Uterus (tissue), 4 donors: Measurements from ENCODE around the gene ADORA3. TPM values are rescaled to one million over a fixed set of nuclear protein-coding genes. Genes with fewer than 3 reads are reported as not detected.

ENCODE experiments used
- DNase-seq, 2 donors: peaks; one replicate each; pipeline ENCODE4 v3.0.0-alpha.2; 2019 to 2020
- H3K27ac ChIP-seq, 2 donors: fragments of 200-600 bp; sonication (generic); 1 replicate in 1 of 2; 2 replicates in 1 of 2; pipeline ENCODE4 v1.5.1; 2016 to 2018
- H3K27me3 ChIP-seq, 2 donors: fragments of 200-600 bp; sonication (generic); one replicate each; pipeline ENCODE4 v1.5.1; 2018 to 2019; ENCODE audit warnings: control low read depth in 1 of 2
- H3K36me3 ChIP-seq, 2 donors: fragments of 200-600 bp; sonication (generic); one replicate each; pipeline ENCODE4 v1.5.1; 2019; ENCODE audit warnings: control low read depth in 1 of 2
- H3K4me1 ChIP-seq, 2 donors: fragments of 200-600 bp; sonication (generic); one replicate each; pipeline ENCODE4 v1.5.1; 2018 to 2019; ENCODE audit warnings: control low read depth in 1 of 2
- H3K4me3 ChIP-seq, 2 donors: fragments of 200-600 bp; sonication (generic); 1 replicate in 1 of 2; 2 replicates in 1 of 2; pipeline ENCODE4 v1.5.1; 2018 to 2019; ENCODE audit warnings: mild to moderate bottlenecking in 1 of 2
- H3K9me3 ChIP-seq, 2 donors: fragments of 200-600 bp; sonication (generic); one replicate each; pipeline ENCODE4 v1.5.1; 2019; ENCODE audit warnings: control low read depth in 1 of 2
- POLR2A ChIP-seq, 2 donors: fragments of 450-650 bp; IDR thresholded peaks; one replicate each; pipeline ENCODE4 v1.6.1; 2016; ENCODE audit warnings: antibody characterized with exemption in 2 of 2, mild to moderate bottlenecking in 1 of 2, moderate library complexity in 1 of 2
- intact Hi-C: fragments of 100-400 bp; cut with DNase I; formaldehyde crosslinking; loops from one replicate; pipeline ENCODE4 v1.15.1; 2023; ENCODE audit warnings: low total_unique reads
- total RNA-seq, 4 donors: library from RNA; depleted of rRNA in 3 of 4; stranded (reverse); fragments of >200 nt in 3 of 4; gene quantifications; one replicate each; pipeline versions ENCODE4 v1.1.0 to v1.2.4, GENCODE V29; 2014 to 2023
- TF ChIP-seq, protein P1 (sequence below), 4 experiments: fragments of 200-600 bp in 2 of 4; fragments of 450-650 bp in 2 of 4; sonication (generic) in 2 of 4; IDR thresholded peaks; one replicate each; pipeline ENCODE4 v1.5.1; 2016 to 2019; ENCODE audit warnings: antibody characterized with exemption in 4 of 4, mild to moderate bottlenecking in 2 of 4, moderate library complexity in 1 of 4
- donor health status: DM: yes; HTN: yes; CAD: no.

ADORA3 gene
- total RNA-seq, 4 donors from 2014 or later = 0.59 to 13.6 (median 1.7) TPM

DNA sequence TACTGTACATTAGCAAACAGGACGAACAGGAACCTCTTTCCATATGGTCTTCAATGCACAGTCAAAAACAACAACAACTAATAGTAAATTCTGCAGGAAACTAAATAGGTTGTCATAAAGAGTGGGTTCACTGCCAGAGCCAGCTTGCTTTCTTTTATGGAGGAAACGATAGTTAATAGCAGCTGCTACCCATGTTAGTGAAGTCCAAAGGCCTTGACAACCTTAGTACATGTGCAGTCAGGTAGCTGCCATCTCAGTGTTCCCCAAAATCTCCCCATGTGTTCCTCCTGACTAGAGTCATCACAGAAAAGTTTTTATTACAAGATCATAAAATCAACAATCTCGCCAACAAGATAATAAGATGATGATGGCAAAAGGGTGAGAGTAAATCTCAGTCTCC, 16.6 kb upstream of the ADORA3 start:
- Histone ChIP-seq H3K4me3 (no peak overlapping the region), H3K9me3 (no peaks in the 10 kb centered on the region), H3K4me1 (peaks cover 0 to 10% of the 10 kb centered on the region in 2 donors), H3K36me3 (no peaks in the 10 kb centered on the region), H3K27ac (no peak overlapping the region), H3K27me3 (no peaks in the 10 kb centered on the region)
- no peak for DNase-seq
- intact Hi-C loops = no loop called here
- TF ChIP-seq, protein P1, sequence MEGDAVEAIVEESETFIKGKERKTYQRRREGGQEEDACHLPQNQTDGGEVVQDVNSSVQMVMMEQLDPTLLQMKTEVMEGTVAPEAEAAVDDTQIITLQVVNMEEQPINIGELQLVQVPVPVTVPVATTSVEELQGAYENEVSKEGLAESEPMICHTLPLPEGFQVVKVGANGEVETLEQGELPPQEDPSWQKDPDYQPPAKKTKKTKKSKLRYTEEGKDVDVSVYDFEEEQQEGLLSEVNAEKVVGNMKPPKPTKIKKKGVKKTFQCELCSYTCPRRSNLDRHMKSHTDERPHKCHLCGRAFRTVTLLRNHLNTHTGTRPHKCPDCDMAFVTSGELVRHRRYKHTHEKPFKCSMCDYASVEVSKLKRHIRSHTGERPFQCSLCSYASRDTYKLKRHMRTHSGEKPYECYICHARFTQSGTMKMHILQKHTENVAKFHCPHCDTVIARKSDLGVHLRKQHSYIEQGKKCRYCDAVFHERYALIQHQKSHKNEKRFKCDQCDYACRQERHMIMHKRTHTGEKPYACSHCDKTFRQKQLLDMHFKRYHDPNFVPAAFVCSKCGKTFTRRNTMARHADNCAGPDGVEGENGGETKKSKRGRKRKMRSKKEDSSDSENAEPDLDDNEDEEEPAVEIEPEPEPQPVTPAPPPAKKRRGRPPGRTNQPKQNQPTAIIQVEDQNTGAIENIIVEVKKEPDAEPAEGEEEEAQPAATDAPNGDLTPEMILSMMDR (IDR thresholded peaks at IDR 0.05) = no peak
- TF ChIP-seq POLR2A (IDR thresholded peaks at IDR 0.05) = no peak

DNA sequence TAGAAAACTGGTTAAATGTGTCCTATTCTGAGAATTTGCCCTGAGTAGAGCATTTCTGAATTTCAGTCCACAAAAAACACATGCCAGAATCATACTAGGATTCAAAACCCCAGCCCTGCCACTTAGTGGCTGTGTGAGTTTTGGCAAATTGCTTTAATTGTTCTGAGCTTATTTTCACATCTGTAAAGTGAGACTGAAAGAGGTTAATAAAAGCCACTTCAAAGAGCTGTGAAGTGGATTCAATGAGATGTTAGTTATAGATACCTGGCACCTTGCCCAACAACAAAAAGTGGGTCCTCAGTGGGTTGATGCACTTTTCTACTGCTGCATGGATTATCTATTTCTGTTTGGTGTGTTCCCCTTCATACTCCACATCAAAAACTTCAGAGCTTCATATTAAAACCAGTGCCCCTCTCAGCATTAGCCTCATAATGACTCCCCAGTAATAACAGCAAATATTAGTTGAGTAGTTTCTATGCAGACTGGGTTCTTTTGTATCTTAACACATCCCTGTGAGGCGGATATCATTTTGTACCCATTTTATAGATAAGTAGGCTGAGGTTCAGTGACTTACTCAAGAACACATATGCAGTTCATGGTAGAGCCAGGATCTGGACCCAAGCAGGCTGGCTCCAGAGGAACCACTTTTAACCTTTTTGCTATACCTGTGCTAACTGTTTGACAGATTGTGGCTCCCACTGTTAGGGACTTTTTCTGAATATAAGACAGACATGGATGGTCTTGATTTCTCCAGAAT, 14.2 kb upstream of the ADORA3 start:
- no peak for DNase-seq
- H3K27ac ChIP-seq = no peak overlapping the region
- intact Hi-C loops = no loop called here
- H3K4me1 ChIP-seq = peaks cover 0 to 10% of the 10 kb centered on the region in 2 donors
- no peak for TF ChIP-seq POLR2A (IDR thresholded peaks at IDR 0.05)
- TF ChIP-seq, protein P1 (IDR thresholded peaks at IDR 0.05) = no peak
- no peaks in the 10 kb centered on the region for H3K27me3 ChIP-seq
- H3K36me3 ChIP-seq = no peaks in the 10 kb centered on the region
- H3K4me3 ChIP-seq = no peak overlapping the region
- no peaks in the 10 kb centered on the region for H3K9me3 ChIP-seq

DNA sequence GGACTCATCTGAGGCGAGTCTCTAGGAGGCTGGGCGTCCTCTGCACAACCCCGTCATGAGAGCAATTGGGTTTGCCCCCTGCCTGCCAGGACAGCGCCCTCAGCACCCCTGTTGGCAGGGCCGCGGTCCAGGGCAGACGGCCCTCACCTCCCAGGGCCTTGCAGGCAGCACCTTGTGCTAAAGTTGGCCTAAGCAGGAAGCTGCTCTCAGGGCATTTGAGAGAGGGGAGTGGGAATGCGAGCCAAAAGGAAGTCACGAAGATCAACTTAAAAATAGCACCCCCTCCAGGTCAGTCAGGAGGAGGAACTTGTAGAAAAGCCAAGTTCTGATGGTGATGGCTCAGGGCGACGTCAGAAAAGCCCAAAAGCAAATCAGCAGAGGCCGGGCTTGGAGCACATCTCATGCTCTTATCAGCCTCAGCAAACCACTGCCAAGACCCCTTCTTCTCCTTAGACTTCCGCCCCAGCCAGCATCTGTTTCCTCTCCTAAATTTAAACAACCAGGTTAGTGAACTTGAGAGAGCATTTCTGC, 12.6 kb upstream of the ADORA3 start:
- intact Hi-C loops = no loop called here
- no peak for TF ChIP-seq POLR2A (IDR thresholded peaks at IDR 0.05)
- TF ChIP-seq, protein P1 (IDR thresholded peaks at IDR 0.05) = peak in 3 of 4 experiments; percentile 28 to 36 (median 34)
- Histone ChIP-seq H3K9me3 (no peaks in the 10 kb centered on the region), H3K27ac (peak overlapping the region; percentile 80 to 83), H3K4me1 (peaks cover 0 to 10% of the 10 kb centered on the region in 2 donors), H3K4me3 (peak overlapping the region; percentile 17 to 28), H3K36me3 (no peaks in the 10 kb centered on the region), H3K27me3 (no peaks in the 10 kb centered on the region)
- DNase-seq = peak; percentile 61 to 78

DNA sequence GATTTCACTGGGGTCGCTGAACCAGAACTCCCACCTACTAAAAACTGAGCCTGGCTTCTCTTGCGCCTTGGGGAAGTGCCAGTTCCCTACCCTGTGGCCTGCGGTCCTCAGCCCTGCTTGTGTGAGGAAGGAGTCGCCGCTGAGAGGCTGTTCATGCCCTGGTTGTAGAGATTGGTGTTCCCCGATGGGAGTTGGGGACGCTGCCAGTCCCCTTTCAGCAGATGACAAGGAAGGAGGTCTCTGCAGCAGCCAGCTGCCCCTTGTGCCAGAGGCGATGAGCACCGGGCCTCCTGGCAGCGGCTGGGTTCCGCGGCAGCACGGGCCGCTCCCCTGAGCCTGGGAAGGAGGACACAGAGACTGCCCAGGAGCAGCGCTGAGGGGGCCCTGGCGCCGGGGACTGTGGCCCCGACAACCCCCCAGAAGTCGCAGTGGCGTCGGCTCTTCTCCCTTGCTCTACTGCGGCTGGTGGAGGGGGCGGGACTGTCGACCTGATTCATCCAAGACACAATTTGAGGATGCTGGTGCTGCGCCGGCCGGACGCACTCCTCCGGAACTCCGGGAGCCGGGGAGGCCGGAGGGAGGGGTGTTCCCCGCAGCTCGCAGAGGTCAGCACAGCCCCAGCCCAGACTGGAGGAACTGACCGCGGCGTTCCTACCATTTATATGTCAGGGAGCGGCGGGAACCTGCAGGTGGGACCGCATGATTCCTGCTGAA, 12.0 kb upstream of the ADORA3 start:
- peaks cover 0 to 13% of the 10 kb centered on the region in 2 donors for H3K4me1 ChIP-seq

More for the DNA sequence above, 12.0 kb upstream of the ADORA3 start:
- Histone ChIP-seq H3K4me3 (peak overlapping the region; percentile 17 to 28), H3K9me3 (no peaks in the 10 kb centered on the region), H3K27me3 (no peaks in the 10 kb centered on the region), H3K27ac (peak overlapping the region; percentile 80 to 83), H3K36me3 (no peaks in the 10 kb centered on the region)
- TF ChIP-seq, protein P1 (IDR thresholded peaks at IDR 0.05) = no peak
- peak in 1 of 2 donors; percentile 27 for TF ChIP-seq POLR2A (IDR thresholded peaks at IDR 0.05)
- intact Hi-C loops = no loop called here
- DNase-seq = peak; percentile 70 to 76
